ENCODE data around the gene LHCGR.

DNA sequence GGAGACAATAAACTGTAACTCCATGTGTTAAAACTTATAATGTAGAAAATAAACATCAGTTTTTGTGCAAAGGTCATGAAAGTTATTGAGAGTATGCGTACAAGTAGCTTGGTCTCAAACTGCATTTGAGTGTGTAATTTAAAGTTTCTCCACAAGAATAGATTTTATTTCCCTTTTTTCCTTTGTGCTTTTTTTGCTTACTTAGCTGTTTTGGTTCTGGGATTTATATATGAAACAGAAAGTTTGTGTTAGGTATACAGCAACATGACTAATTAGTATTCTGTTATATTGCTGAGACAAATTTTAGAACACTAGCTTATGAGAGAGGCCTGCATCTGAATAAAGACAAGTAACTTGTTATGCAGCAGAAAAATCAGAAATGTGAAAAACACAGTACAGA, 70.4 kb downstream of the LHCGR start:
- no peak for TF ChIP-seq IRF2 (CRISPR knock-in tag; IDR thresholded peaks at IDR 0.05; ENCODE audit: borderline replicate concordance, low read depth)
- TF ChIP-seq SP1 (CRISPR knock-in tag; conservative IDR thresholded peaks at IDR 0.05) = no peak
- TF ChIP-seq, protein P1, sequence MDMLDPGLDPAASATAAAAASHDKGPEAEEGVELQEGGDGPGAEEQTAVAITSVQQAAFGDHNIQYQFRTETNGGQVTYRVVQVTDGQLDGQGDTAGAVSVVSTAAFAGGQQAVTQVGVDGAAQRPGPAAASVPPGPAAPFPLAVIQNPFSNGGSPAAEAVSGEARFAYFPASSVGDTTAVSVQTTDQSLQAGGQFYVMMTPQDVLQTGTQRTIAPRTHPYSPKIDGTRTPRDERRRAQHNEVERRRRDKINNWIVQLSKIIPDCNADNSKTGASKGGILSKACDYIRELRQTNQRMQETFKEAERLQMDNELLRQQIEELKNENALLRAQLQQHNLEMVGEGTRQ (CRISPR knock-in tag; IDR thresholded peaks at IDR 0.05) = no peak
- no peak for TF ChIP-seq TCF7 (CRISPR knock-in tag; IDR thresholded peaks at IDR 0.05; ENCODE audit: low read depth)
- TF ChIP-seq, protein P2, sequence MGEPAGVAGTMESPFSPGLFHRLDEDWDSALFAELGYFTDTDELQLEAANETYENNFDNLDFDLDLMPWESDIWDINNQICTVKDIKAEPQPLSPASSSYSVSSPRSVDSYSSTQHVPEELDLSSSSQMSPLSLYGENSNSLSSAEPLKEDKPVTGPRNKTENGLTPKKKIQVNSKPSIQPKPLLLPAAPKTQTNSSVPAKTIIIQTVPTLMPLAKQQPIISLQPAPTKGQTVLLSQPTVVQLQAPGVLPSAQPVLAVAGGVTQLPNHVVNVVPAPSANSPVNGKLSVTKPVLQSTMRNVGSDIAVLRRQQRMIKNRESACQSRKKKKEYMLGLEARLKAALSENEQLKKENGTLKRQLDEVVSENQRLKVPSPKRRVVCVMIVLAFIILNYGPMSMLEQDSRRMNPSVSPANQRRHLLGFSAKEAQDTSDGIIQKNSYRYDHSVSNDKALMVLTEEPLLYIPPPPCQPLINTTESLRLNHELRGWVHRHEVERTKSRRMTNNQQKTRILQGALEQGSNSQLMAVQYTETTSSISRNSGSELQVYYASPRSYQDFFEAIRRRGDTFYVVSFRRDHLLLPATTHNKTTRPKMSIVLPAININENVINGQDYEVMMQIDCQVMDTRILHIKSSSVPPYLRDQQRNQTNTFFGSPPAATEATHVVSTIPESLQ (CRISPR knock-in tag; IDR thresholded peaks at IDR 0.05) = no peak
- no peak for TF ChIP-seq JAZF1 (CRISPR knock-in tag; IDR thresholded peaks at IDR 0.05)
- TF ChIP-seq, protein P3, sequence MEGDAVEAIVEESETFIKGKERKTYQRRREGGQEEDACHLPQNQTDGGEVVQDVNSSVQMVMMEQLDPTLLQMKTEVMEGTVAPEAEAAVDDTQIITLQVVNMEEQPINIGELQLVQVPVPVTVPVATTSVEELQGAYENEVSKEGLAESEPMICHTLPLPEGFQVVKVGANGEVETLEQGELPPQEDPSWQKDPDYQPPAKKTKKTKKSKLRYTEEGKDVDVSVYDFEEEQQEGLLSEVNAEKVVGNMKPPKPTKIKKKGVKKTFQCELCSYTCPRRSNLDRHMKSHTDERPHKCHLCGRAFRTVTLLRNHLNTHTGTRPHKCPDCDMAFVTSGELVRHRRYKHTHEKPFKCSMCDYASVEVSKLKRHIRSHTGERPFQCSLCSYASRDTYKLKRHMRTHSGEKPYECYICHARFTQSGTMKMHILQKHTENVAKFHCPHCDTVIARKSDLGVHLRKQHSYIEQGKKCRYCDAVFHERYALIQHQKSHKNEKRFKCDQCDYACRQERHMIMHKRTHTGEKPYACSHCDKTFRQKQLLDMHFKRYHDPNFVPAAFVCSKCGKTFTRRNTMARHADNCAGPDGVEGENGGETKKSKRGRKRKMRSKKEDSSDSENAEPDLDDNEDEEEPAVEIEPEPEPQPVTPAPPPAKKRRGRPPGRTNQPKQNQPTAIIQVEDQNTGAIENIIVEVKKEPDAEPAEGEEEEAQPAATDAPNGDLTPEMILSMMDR (IDR thresholded peaks at IDR 0.05) = no peak
- TF ChIP-seq, protein P4, sequence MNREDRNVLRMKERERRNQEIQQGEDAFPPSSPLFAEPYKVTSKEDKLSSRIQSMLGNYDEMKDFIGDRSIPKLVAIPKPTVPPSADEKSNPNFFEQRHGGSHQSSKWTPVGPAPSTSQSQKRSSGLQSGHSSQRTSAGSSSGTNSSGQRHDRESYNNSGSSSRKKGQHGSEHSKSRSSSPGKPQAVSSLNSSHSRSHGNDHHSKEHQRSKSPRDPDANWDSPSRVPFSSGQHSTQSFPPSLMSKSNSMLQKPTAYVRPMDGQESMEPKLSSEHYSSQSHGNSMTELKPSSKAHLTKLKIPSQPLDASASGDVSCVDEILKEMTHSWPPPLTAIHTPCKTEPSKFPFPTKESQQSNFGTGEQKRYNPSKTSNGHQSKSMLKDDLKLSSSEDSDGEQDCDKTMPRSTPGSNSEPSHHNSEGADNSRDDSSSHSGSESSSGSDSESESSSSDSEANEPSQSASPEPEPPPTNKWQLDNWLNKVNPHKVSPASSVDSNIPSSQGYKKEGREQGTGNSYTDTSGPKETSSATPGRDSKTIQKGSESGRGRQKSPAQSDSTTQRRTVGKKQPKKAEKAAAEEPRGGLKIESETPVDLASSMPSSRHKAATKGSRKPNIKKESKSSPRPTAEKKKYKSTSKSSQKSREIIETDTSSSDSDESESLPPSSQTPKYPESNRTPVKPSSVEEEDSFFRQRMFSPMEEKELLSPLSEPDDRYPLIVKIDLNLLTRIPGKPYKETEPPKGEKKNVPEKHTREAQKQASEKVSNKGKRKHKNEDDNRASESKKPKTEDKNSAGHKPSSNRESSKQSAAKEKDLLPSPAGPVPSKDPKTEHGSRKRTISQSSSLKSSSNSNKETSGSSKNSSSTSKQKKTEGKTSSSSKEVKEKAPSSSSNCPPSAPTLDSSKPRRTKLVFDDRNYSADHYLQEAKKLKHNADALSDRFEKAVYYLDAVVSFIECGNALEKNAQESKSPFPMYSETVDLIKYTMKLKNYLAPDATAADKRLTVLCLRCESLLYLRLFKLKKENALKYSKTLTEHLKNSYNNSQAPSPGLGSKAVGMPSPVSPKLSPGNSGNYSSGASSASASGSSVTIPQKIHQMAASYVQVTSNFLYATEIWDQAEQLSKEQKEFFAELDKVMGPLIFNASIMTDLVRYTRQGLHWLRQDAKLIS (CRISPR knock-in tag; IDR thresholded peaks at IDR 0.05; ENCODE audit: borderline replicate concordance) = no peak
- no peak for TF ChIP-seq JUN (CRISPR knock-in tag; IDR thresholded peaks at IDR 0.05)
- TF ChIP-seq, protein P5, sequence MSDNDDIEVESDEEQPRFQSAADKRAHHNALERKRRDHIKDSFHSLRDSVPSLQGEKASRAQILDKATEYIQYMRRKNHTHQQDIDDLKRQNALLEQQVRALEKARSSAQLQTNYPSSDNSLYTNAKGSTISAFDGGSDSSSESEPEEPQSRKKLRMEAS (CRISPR knock-in tag; IDR thresholded peaks at IDR 0.05) = no peak
- no peak for TF ChIP-seq ZNF263 (CRISPR knock-in tag; IDR thresholded peaks at IDR 0.05; ENCODE audit: low read depth)
- TF ChIP-seq ELF4 (CRISPR knock-in tag; IDR thresholded peaks at IDR 0.05; ENCODE audit: low read depth) = no peak
- TF ChIP-seq, protein P6, sequence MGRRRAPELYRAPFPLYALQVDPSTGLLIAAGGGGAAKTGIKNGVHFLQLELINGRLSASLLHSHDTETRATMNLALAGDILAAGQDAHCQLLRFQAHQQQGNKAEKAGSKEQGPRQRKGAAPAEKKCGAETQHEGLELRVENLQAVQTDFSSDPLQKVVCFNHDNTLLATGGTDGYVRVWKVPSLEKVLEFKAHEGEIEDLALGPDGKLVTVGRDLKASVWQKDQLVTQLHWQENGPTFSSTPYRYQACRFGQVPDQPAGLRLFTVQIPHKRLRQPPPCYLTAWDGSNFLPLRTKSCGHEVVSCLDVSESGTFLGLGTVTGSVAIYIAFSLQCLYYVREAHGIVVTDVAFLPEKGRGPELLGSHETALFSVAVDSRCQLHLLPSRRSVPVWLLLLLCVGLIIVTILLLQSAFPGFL (CRISPR knock-in tag; IDR thresholded peaks at IDR 0.05; ENCODE audit: borderline replicate concordance) = no peak
